HG02973 (cell line): ENCODE measurements around the gene TESK1.
"Not testable (repeated sequence)": the region's sequence is repeated elsewhere in the genome, so short reads cannot be mapped to it uniquely, and the experiment has no call there.

ENCODE experiments used
- ATAC-seq: cut with Tn5 transposase; IDR thresholded peaks from one replicate; pipeline ENCODE4 v1.9.1; 2021; ENCODE audit warnings: moderate library complexity; ENCODE audit not compliant: unreplicated experiment

Gene TESK1

GRCh38 chr9:35615981-35616680 lies 11.1 kb downstream of the TESK1 start:
- no peak for ATAC-seq

GRCh38 chr9:35616681-35617459 lies 11.8 kb downstream of the TESK1 start:
- ATAC-seq = no peak

- ATAC-seq = no peak
Measured at GRCh38 chr9:35617548-35617947, 12.5 kb downstream of the TESK1 start.

DNA sequence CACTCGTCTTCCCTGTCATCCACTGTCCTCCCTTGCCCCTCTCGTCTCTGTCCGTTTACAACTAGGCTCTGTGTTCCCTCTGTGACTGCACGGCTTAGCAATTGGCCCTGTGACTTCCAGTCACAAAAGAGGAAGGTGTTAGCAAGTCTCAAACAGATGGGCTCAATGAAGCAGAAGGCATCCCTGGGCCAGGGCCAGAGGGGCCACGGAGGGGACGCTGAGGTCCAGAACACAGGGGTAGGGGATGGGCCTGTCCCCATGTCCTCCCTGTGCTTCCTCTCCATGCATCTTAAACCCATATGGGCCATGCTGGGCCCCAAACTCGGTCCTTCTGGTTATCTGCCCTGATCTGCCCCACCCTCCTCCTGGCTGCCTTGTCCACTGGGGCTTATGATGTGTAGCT lies 13.3 kb downstream of the TESK1 start, which contains the start of gene CD72:
Gene CD72 (minus strand): TSS at position 89 of the 403 bp plus-strand sequence. CDS start 110 bp downstream, outside the sequence.
- ATAC-seq = no peak

DNA sequence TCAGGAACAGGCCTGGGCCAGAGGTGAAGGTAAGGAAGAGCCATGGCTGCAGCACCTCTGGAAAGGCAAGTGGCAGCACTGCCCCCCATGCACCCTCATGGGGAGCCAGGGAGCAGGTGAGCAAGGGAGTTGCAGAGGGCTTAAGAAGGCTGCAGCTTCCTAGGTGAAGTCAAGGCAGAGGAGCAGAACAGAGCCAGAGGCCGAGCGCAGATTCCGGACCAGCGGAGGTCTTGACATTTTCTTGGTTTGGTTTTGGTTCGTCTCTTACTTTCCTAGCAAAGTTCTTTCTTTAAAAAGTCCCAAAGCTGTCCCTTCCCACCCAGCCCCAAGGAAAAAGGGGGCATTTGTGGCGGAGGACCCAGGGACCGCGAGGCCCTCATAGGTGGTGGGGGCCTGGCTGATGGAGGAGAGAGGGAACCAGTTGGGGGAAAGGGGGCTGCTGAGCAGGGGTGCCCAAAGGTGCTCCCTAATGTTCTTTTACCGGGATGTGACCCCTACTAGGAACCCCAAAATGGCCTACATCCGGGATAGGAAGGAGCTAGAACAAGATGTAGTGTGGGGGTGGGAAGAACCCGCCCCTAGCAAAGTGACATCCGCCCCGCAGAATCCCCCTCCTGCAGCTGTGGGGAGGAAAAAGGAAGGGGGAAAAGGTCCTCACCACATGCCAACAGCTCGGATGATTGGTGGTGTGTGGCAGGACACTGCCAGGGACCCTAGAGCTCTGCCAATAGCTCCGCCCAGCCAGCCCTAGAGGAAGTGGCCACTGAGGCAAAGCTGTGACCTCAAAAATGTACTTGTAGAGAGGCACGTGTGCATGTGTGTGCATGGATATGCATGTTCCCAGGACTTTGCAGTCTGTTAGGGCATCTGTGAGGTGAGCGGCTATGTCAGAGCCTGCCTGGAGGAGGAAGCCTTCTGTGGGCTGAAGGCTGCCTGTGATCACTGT lies 14.1 kb downstream of the TESK1 start:
- peak; percentile 40 for ATAC-seq

DNA sequence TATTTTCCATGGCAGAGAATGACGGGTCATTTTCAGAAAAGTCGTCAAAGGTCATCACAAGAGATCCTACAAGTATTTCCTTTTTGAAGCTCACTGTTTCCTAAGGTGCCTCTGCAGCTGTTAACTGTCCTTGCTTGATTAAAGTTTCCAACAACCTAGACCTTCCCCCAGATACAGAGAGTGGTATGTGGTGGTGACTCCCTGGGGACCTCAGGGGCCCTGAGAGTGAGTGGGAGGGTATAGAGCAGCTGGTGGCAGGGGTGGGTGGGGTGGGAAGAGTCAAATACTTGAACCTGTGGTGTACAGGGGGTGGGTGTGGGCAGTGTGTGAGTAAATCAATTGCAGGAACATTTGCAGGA lies 14.7 kb downstream of the TESK1 start:
- peak; percentile 49 for ATAC-seq

DNA sequence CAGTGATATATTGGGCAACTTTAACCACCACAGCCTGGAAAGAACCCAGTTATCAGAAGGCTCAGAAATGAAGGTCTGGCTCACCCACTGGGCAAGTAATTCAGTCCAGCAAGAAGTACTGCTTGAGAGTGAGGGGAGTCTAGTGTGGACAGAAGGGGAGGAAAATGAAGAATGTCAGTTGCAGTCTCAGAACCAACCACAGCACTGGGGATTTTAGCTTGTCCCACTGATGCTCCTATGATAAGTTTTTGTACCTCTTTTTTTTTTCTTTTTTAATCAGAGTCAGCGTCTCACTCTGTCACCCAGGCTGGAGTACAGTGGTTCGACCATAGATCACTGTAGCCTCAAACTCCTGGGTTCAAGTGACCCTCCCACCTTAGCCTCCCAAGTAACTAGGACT lies 22.5 kb downstream of the TESK1 start:
- ATAC-seq = no peak

- no peak for ATAC-seq
Measured at GRCh38 chr9:35628389-35628991, 23.4 kb downstream of the TESK1 start.

DNA sequence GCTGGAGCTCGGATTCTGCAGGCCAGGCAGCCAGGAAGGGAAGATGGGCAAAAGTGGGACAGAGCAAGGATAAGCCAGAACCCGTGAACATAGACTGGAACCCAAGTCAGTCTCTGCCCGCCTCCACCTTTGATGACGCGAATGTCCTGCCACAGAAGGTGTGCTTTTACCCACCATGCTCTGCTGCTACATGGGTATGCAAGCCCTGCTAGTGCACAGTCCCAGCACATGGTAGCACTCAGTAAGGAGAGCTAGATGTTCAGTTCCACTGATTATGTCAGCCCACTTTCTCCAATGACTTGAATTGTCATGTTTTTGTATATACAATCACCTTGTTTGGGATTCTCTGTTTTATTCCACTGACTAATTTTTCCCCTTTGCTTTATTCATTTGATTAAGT lies 24.5 kb downstream of the TESK1 start:
- ATAC-seq = no peak

DNA sequence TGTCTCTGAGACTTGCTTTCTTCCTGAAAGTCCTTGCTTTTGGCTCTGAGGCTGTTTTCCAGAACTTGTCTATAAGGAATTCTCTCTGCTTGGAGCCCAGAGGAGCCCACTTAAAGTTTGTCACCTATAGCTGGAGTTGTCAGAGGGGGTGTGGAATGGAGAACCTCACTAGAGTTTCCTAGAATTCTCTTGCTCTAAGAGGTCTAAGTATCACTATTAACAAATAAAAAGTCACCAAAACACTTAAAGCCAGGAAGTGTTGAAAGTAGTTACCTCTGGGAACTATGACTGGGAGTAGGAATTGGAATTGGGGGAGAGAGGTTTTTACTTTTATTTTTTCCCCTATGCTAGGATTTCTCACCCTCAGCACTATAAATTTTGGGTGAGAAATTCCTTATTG lies 30.7 kb downstream of the TESK1 start:
- ATAC-seq = no peak

- no peak for ATAC-seq
Measured at GRCh38 chr9:35636135-35636876, 31.2 kb downstream of the TESK1 start.

DNA sequence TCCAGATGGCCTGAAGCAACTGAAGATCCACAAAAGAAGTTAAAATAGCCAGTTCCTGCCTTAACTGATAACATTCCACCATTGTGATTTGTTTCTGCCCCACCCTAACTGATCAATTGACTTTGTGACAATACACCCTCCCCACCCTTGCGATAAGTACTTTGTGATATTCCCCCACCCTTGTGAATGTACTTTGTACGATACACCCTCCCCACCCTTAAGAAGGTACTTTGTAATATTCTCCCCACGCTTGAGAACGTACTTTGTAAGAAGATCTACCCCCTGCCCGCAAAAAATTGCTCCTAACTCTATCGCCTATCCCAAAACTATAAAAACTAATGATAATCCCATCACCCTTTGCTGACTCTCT lies 31.8 kb downstream of the TESK1 start:
- not testable (repeated sequence) for ATAC-seq

GRCh38 chr9:35637427-35637955 lies 32.4 kb downstream of the TESK1 start:
- not testable (repeated sequence) for ATAC-seq

DNA sequence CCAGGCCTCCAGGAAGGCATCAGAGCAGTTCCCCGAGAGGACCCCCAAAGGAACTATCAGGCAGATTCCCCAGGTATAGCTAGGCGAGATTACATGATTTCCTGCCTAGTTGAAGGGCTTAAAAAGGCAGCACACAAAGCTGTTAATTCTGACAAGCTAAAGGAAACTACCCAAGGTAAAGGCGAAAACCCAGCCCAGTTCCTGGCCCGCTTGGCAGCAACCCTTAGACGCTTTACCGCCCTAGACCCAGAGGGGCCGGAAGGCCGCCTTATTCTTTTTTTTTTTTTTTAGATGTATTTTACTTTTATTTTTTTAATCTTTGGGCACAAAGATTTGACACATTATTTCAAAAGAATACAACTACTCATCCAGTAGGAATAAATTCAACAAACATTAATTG lies 33.7 kb downstream of the TESK1 start:
- ATAC-seq = not testable (repeated sequence)

- ATAC-seq = not testable (repeated sequence)
Measured at GRCh38 chr9:35639225-35639624, 34.2 kb downstream of the TESK1 start.

DNA sequence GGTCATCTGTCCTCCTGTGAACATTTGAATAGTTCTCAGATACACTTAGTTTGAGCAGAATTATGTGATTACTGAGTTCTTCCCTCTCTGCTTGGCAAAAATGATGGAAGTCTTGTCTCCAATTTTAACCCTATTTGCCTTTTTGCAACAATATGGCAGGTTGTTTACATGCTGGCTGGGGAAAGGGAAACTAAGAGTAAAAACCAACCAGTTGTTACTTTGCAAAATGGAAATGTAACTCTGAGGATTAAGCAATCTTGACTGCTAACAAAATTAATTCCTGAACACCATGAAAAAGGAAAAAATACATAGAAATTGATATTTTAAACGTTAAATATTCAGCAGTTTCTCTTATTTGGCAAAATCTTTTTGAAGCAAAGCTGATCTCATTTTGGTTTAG lies 34.6 kb downstream of the TESK1 start:
- no peak for ATAC-seq

DNA sequence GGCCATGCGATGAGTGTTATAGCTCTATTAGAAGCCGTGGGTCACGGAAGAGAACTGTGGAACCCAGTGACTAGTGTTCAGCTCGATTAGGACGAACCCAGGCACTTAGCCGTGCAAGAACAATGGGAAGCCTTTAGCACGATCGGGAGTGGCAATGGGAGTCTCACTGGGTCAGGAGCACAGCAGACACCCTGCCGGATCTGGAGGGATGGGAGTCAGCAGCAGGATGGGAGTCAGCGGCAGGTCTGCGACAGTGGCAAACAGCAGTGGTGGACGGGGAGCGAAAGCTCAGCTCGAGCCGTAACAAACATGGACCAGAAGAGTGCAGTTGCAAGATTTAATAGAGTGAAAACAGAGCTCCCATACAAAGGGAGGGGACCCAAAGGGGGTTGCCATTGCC lies 35.4 kb downstream of the TESK1 start:
- not testable (repeated sequence) for ATAC-seq

DNA sequence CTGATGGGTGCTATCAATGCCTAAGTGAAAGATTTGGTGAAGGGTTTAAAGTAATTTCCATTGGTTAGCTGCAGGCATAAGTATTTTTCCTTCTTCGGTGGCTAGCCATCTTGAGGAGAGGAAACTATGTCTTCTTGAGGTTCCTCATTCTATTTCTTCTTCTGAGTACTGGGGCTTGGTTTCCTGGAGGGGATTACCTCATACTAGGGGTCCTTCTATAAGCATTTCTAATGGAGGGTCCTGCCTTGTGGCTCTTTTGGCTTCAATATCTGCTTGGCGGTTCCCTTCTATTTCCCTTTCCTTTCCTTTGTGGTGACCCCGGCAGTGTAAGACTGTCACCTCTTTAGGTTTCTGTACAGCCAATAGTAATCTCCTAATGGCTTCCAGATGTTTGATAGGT lies 36.4 kb downstream of the TESK1 start:
- ATAC-seq = not testable (repeated sequence)

DNA sequence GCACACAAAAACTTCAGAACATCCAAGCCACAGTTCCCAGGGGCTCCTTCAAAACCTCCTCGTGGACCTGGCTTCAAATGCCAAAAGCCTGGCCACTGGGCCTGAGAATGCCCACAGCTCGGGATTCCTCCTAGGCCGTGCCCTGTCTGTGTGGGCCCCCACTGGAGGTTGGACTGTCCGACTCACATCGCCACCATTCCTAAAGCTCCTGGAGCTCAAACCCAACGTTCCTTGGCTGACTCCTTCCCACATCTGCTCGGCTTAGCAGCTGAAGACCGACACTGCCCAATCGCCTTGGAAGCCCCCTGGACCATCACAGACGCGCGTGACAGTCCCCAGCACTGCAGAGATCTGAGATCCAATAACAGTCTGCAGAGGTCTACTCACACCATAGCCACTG lies 38.0 kb downstream of the TESK1 start:
- no peak for ATAC-seq

DNA sequence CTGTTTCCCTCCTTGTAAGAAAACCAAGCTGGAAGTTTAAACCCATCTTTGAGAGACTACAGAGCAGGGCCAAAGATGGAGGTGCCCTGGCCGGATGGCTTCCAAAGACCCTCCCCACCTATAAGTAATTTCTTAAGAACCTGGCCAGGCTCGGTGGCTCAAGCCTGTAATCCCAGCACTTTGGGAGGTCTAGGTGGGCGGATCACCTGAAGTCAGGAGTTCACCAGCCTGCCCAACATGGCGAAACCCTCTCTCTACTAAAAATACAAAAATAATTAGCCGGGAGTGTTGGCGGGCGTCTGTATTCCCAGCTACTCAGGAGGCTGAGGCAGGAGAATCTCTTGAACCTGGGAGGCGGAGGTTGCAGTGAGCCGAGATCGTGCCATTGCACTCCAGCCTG lies 40.7 kb downstream of the TESK1 start:
- ATAC-seq = not testable (repeated sequence)
